ENCODE measurements around the gene MFAP4.

DNA sequence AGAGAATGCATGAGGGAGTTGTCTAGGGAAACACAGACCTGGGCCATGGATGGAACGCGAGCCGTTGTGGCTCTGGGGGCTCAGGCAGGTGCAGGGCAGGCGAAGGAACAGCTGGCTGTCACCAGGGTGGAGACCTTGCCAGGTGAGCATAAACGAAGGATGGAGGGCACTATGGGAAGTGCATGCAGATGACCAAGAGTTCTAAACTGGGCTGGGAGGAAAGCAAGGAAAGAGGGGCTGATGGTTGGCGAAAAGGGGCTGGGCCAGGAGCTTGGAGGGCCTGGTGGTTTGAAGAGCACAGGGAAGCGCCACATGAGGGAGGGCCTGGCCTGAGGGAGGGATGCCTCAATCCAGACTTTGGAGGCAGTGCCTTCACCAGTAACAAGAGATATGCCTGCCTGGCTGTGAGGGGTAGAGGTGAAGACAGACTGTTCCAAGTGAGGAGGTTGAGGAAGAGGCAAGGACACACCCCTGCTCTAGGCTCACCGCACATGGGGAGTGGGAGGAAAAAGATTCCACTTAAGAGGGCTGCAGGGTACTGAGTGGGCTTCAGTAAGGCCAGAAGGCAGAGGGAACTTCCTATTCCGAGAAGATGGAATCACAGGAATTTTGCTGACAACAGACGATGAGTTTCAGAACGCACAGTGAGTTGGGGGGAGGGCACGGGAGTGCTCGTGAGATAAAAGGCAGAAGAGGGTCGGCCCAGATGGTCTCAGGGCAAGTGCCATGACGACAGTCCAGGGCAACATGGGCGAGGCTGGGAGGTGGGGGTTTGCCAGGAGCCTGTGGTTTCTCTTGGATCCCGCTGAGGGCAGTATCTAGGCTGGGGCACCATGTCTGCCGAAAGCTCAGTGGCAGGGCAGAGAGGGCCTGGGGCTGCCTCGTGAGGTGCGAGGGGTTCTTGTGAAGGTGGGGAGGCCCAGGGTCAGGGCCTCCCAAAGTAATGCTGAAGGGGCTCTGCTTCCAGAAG lies 45.1 kb downstream of the MFAP4 start:
- TF ChIP-seq, protein P1, sequence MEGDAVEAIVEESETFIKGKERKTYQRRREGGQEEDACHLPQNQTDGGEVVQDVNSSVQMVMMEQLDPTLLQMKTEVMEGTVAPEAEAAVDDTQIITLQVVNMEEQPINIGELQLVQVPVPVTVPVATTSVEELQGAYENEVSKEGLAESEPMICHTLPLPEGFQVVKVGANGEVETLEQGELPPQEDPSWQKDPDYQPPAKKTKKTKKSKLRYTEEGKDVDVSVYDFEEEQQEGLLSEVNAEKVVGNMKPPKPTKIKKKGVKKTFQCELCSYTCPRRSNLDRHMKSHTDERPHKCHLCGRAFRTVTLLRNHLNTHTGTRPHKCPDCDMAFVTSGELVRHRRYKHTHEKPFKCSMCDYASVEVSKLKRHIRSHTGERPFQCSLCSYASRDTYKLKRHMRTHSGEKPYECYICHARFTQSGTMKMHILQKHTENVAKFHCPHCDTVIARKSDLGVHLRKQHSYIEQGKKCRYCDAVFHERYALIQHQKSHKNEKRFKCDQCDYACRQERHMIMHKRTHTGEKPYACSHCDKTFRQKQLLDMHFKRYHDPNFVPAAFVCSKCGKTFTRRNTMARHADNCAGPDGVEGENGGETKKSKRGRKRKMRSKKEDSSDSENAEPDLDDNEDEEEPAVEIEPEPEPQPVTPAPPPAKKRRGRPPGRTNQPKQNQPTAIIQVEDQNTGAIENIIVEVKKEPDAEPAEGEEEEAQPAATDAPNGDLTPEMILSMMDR (conservative IDR thresholded peaks at IDR 0.05 in 1 of 2, IDR thresholded peaks at IDR 0.05 in 1 of 2; ENCODE audit: extremely low read depth in 1 of 2, insufficient read depth in 1 of 2, low read depth in 1 of 2, low read length in 2 of 2), result no peak
- TF ChIP-seq EZH2 (IDR thresholded peaks at IDR 0.05; ENCODE audit: borderline replicate concordance, low read length), result no peak
